ENCODE results near the gene RARRES1.
A peak's percentile ranks its signal among the peaks of the same experiment; 100 is the strongest.

Gene RARRES1

GRCh38 chr3:158731938-158732855 is at the start of gene RARRES1:
Gene RARRES1, minus strand, starts transcription at chr3:158732457. Its CDS starts 42 bp downstream, at chr3:158732415.
- H3K4me2 ChIP-seq (ENCODE audit: low read length), result peak within 1 kb of the TSS; percentile 90
- peaks cover 6% of the 10 kb centered on the region for H3K4me1 ChIP-seq
- H3K9ac ChIP-seq, result no peak within 1 kb of the TSS
- no peaks in the 10 kb centered on the region for H3K36me3 ChIP-seq (ENCODE audit: control insufficient read depth, insufficient read depth, low read length)
- H3K27ac ChIP-seq, result peak within 1 kb of the TSS; percentile 7
- peak within 1 kb of the TSS; percentile 84 for H2AFZ ChIP-seq
- peak; percentile 4 for TF ChIP-seq CTCF (IDR thresholded peaks at IDR 0.05)
- H3K79me2 ChIP-seq, result no peaks in the 10 kb centered on the region
- peak within 1 kb of the TSS; percentile 52 for H3K4me3 ChIP-seq (ENCODE audit: low read depth, low read length)
- H3K9me3 ChIP-seq (ENCODE audit: control insufficient read depth, low read length), result no peaks in the 10 kb centered on the region
- no peaks in the 10 kb centered on the region for H3K27me3 ChIP-seq (ENCODE audit: control insufficient read depth, insufficient read depth, low read length)

DNA sequence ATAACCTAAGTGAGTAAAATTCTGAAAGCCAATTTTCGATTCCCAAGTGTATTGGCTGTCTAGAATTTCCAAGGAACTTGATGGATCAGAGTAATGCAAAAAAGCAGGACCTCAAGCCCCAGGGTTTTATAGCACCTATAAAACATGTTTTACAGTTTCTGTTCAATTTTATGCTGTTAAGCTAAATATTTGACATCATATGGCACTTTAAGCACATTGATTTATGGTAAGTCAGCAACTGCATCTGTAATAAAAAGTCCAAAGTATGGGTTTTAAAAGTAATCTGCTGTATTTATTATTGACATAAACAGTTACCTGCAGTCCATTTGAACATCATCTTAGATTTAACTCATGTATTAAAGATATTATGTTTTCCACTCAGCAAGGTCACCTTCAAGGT is 49.6 kb upstream of the RARRES1 start:
- Histone ChIP-seq H3K9ac (no peak overlapping the region), H3K4me3 (ENCODE audit: low read depth, low read length) (no peak overlapping the region), H2AFZ (no peak overlapping the region), H3K27ac (no peak overlapping the region), H3K9me3 (ENCODE audit: control insufficient read depth, low read length) (no peaks in the 10 kb centered on the region), H3K4me1 (no peaks in the 10 kb centered on the region), H3K79me2 (no peaks in the 10 kb centered on the region), H3K4me2 (ENCODE audit: low read length) (no peak overlapping the region), H3K36me3 (ENCODE audit: control insufficient read depth, insufficient read depth, low read length) (no peaks in the 10 kb centered on the region), H3K27me3 (ENCODE audit: control insufficient read depth, insufficient read depth, low read length) (no peaks in the 10 kb centered on the region)
- no peak for TF ChIP-seq CTCF (IDR thresholded peaks at IDR 0.05)

DNA sequence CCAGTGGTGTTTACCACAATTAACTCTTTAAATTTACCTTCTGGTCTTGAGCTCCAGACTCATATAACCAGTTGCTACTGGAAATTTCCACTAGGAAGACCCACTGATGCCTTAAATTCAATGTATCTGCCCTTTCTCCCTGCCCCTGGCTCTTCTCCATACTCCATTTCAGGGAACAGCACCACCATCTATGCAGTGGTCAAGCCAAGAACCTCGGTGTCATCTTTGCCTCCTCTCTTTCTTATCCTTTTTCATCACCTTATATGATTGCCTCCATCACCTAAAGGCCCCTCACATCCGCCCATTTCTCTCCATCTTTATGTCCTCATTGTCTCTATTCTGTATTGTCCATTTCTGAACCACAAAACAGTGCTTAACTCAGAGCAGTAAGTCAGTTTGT is 48.9 kb upstream of the RARRES1 start:
- H2AFZ ChIP-seq, result no peak overlapping the region
- no peak overlapping the region for H3K4me3 ChIP-seq (ENCODE audit: low read depth, low read length)
- TF ChIP-seq CTCF (IDR thresholded peaks at IDR 0.05), result no peak
- H3K9ac ChIP-seq, result no peak overlapping the region
- H3K9me3 ChIP-seq (ENCODE audit: control insufficient read depth, low read length), result no peaks in the 10 kb centered on the region
- no peak overlapping the region for H3K27ac ChIP-seq
- no peaks in the 10 kb centered on the region for H3K36me3 ChIP-seq (ENCODE audit: control insufficient read depth, insufficient read depth, low read length)
- no peaks in the 10 kb centered on the region for H3K27me3 ChIP-seq (ENCODE audit: control insufficient read depth, insufficient read depth, low read length)
- H3K79me2 ChIP-seq, result no peaks in the 10 kb centered on the region
- H3K4me1 ChIP-seq, result no peaks in the 10 kb centered on the region
- H3K4me2 ChIP-seq (ENCODE audit: low read length), result no peak overlapping the region

- no peak overlapping the region for H3K4me2 ChIP-seq (ENCODE audit: low read length)
- no peaks in the 10 kb centered on the region for H3K36me3 ChIP-seq (ENCODE audit: control insufficient read depth, insufficient read depth, low read length)
- TF ChIP-seq CTCF (IDR thresholded peaks at IDR 0.05), result no peak
- no peak overlapping the region for H3K9ac ChIP-seq
- no peaks in the 10 kb centered on the region for H3K79me2 ChIP-seq
- H3K4me3 ChIP-seq (ENCODE audit: low read depth, low read length), result no peak overlapping the region
- H3K27me3 ChIP-seq (ENCODE audit: control insufficient read depth, insufficient read depth, low read length), result no peaks in the 10 kb centered on the region
- no peak overlapping the region for H3K27ac ChIP-seq
- H3K9me3 ChIP-seq (ENCODE audit: control insufficient read depth, low read length), result no peaks in the 10 kb centered on the region
- no peak overlapping the region for H2AFZ ChIP-seq
- no peaks in the 10 kb centered on the region for H3K4me1 ChIP-seq
Observed at GRCh38 chr3:158780766-158781165, 48.5 kb upstream of the RARRES1 start.

Measured in parathyroid adenoma (tissue), 2 donors.